ENCODE results near the gene NCKAP5.

GRCh38 chr2:132797071-132797470 lies 771.2 kb downstream of the NCKAP5 start:
- TF ChIP-seq, protein P1, sequence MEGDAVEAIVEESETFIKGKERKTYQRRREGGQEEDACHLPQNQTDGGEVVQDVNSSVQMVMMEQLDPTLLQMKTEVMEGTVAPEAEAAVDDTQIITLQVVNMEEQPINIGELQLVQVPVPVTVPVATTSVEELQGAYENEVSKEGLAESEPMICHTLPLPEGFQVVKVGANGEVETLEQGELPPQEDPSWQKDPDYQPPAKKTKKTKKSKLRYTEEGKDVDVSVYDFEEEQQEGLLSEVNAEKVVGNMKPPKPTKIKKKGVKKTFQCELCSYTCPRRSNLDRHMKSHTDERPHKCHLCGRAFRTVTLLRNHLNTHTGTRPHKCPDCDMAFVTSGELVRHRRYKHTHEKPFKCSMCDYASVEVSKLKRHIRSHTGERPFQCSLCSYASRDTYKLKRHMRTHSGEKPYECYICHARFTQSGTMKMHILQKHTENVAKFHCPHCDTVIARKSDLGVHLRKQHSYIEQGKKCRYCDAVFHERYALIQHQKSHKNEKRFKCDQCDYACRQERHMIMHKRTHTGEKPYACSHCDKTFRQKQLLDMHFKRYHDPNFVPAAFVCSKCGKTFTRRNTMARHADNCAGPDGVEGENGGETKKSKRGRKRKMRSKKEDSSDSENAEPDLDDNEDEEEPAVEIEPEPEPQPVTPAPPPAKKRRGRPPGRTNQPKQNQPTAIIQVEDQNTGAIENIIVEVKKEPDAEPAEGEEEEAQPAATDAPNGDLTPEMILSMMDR (IDR thresholded peaks at IDR 0.05) = no peak
- TF ChIP-seq EZH2 (IDR thresholded peaks at IDR 0.05; ENCODE audit: borderline replicate concordance, insufficient read depth, low read depth, low read length, poor library complexity, severe bottlenecking) = no peak
